Psoas muscle (tissue), 7 donors: ENCODE measurements around the gene CPAMD8. TPM values are rescaled to one million over a fixed set of nuclear protein-coding genes. Genes with fewer than 3 reads are reported as not detected.

Source experiments
- polyA plus RNA-seq, 3 donors: library from polyadenylated mRNA; stranded (reverse); fragments of 200-250 nt; gene quantifications; one replicate each; pipeline ENCODE4 v1.2.3, GENCODE V29; 2013
- total RNA-seq, 4 donors: library from RNA; stranded (reverse); fragmentation: NEBNext Ultra II Directional in 2 of 4; extraction: Animal tissue kit (Norgen Biotek cat#: 25700) in 2 of 4; gene quantifications; one replicate each; pipeline versions ENCODE4 v1.2.1 to v1.2.4, GENCODE V29; 2021 to 2023
- donor health status: healthy with polysubstance abuse.
- donor health status: DM: no; HTN: no; CAD: no; lungs with moderate emphysema.
- donor health status: Bipolar disorder and iron deficiency.
- donor health status: healthy.
- donor health status: DM: no; HTN: no; CAD: no.
- donor health status: DM: no; HTN: no; CAD: no.
- donor health status: DM: yes; HTN: yes; CAD: no.

Gene CPAMD8
- total and polyA plus RNA-seq, 7 donors: 3.2 to 9.9 (median 8.2) TPM

Other genes starting within 250 kb of the CPAMD8 start
- 10 to 100 TPM; 18.0 to 23.8 (median 20.4) TPM for gene SIN3B, start 197.4 kb downstream of the CPAMD8 start, total RNA-seq
- gene SIN3B, start 197.4 kb downstream of the CPAMD8 start, polyA plus RNA-seq: 10 to 100 TPM; 11.8 to 16.7 (median 12.5) TPM
- 1 to 10 TPM in 2 of 4 donors, under 1 TPM in 2; 0.27 to 3.7 (median 0.86) TPM for gene F2RL3, start 137.8 kb downstream of the CPAMD8 start, total RNA-seq
- 1 to 10 TPM; 1.4 to 4.5 (median 2.0) TPM for gene F2RL3, start 137.8 kb downstream of the CPAMD8 start, polyA plus RNA-seq
- gene HAUS8, start 48.6 kb upstream of the CPAMD8 start, total RNA-seq: 1 to 10 TPM; 1.8 to 5.9 (median 3.6) TPM
- gene HAUS8, start 48.6 kb upstream of the CPAMD8 start, polyA plus RNA-seq: 1 to 10 TPM; 4.2 to 5.7 (median 5.0) TPM
- gene MYO9B, start 49.0 kb upstream of the CPAMD8 start, total RNA-seq: 10 to 100 TPM; 13.8 to 16.4 (median 14.5) TPM
- 10 to 100 TPM in 2 of 3 donors, 1 to 10 TPM in 1; 9.0 to 23.7 (median 18.9) TPM for gene MYO9B, start 49.0 kb upstream of the CPAMD8 start, polyA plus RNA-seq
- 10 to 100 TPM; 25.5 to 41.2 (median 30.5) TPM for gene USE1, start 188.5 kb upstream of the CPAMD8 start, total RNA-seq
- 10 to 100 TPM; 45.3 to 83.0 (median 57.1) TPM for gene USE1, start 188.5 kb upstream of the CPAMD8 start, polyA plus RNA-seq
- 10 to 100 TPM; 15.6 to 20.8 (median 18.5) TPM for gene OCEL1, start 199.4 kb upstream of the CPAMD8 start, total RNA-seq
- 10 to 100 TPM; 19.6 to 37.1 (median 24.0) TPM for gene OCEL1, start 199.4 kb upstream of the CPAMD8 start, polyA plus RNA-seq
- gene NR2F6, start 219.1 kb upstream of the CPAMD8 start, total RNA-seq: 10 to 100 TPM; 34.9 to 56.7 (median 41.1) TPM
- gene NR2F6, start 219.1 kb upstream of the CPAMD8 start, polyA plus RNA-seq: 10 to 100 TPM; 21.1 to 51.3 (median 27.9) TPM
- gene USHBP1, start 237.9 kb upstream of the CPAMD8 start, total RNA-seq: 1 to 10 TPM; 2.6 to 8.6 (median 3.3) TPM
- 1 to 10 TPM; 3.7 to 5.0 (median 4.0) TPM for gene USHBP1, start 237.9 kb upstream of the CPAMD8 start, polyA plus RNA-seq
- 10 to 100 TPM; 70.0 to 97.0 (median 88.7) TPM for gene BABAM1, start 240.6 kb upstream of the CPAMD8 start, total RNA-seq
- gene BABAM1, start 240.6 kb upstream of the CPAMD8 start, polyA plus RNA-seq: 100 to 1,000 TPM in 1 of 3 donors, 10 to 100 TPM in 2; 86.8 to 145 (median 92.9) TPM